AG08396 (cell line): ENCODE measurements around the gene ROBO4.
A peak's percentile ranks its signal among the peaks of the same experiment; 100 is the strongest.

Experiments
- DNase-seq: peaks from one replicate; pipeline ENCODE4 v3.0.0; 2012; ENCODE audit warnings: low spot score, mixed read lengths

Gene ROBO4

DNA sequence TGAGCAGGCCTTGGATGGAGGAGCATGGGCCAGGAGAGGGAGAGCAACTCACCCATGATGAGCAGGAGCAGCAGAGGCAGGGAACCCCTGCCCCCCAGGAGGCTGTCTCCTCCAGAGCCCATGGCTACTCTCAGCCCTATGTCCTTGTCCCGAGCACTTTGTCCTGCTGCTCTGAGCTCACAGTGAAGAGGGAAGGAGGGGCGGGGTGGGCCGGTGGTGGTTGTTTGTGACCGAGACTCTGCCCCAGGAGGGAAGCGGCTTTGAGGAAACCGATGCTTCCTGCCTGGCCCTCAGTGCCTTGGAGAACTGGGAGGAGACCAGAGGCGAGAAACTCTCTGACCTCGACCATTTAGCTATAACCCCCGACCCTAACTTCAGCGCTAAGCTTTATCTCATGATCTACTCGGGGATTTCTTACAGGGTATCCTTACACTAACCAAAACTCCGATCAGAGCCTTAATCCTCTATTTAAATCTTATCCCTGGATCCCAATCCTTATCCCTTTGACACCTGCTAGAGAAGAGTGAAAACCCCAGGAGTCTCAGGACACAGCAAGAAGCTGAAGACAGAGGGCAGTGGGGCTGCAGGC, at the start of gene ROBO4:
ROBO4 (minus strand) TSS at position 192 of the 589 bp plus-strand sequence; CDS start at position 122, 70 bp downstream.
- no peak for DNase-seq

DNA sequence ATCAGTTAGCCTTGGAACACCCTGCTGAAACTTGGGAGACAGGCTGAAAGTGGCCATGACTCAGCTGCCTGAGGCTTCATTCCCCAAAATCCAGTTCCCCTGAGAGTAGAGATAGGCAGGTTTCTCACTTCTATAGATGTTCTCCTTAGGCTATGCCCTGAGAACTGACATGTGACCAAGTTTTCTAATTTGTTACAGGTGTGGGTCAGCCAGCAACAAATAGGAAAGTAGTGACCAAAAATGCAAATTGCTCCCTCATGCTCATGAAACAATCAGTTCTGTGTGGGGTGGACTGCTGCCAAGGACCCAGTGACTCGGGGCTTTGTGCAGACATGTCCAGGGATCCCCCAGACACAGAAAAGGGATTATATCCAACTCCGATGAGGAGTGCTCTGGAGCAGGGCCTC, 49.1 kb upstream of the ROBO4 start:
- no peak for DNase-seq

DNA sequence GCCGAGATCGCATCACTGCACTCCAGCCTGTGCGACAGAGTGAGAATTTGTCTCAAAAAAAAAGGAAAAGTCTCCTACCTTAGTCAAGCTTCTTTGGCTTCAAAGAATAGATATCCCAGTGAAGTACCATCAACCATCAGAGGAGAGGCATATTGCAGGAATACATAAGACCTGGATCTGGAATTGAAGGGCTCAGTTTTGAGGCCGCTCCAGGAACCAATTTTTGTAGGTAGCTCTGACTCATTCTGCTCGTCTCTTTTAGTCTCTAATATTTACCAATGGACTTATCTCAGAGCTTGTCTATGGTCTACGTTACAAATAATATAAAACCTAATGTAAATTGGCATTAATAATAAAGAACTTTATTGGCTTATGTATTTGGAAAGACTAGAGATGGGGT, 48.2 kb upstream of the ROBO4 start:
- DNase-seq = no peak

DNA sequence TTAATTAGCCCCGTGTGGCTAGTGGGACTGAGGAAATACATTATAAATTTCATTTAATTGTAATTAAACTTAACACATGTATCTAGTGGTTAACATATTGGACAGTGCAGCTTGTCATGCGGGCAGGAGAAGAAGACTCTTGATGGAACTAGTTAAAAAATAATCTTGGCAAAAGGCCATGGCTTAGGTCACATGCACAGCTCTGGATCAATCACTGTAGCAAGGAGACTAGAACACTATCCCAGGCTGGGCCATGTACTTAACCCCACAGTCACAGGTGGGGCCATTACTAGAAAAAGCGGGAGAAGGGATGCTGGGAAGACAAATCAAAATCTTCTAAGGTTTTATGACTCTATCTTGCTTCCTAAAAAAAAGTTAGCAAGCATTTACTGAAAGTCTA, 46.9 kb upstream of the ROBO4 start:
- no peak for DNase-seq

DNA sequence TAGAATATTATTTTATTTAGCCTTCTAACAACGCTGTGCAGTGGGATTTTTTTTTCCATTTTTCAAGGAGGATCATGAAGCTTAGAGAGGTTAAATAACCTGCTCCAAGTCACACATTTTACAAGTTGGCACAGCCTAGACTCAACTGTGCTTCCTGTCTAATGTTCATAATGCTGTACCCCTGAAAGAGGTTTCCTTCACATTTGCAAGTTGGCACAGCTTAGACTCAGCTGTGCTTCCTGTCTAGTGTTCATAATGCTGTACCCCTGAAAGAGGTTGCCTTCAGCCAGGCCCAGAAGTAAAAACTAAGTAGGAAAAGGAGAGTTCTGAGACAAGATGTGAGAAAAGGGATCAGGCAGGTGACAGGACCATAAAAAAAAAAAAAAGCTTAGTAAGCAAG, 46.1 kb upstream of the ROBO4 start:
- DNase-seq = no peak

DNA sequence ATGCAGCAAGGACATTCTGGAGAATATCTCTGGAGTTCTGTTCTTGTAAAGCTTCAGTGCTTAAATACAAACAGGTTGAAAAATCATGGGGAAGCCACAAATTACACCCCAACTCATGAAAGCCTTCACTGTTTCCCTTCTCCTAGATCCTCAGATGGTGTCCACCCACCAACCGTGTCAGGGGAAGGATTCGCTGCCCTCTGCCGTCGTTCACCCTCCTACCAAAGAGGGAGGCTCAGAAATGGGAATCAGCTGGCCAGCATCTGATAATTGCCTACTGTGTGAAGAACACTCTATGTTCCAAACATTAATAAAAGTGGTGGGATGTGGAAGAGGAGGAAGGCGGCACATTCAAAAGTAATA, 45.6 kb upstream of the ROBO4 start:
- DNase-seq = no peak

DNA sequence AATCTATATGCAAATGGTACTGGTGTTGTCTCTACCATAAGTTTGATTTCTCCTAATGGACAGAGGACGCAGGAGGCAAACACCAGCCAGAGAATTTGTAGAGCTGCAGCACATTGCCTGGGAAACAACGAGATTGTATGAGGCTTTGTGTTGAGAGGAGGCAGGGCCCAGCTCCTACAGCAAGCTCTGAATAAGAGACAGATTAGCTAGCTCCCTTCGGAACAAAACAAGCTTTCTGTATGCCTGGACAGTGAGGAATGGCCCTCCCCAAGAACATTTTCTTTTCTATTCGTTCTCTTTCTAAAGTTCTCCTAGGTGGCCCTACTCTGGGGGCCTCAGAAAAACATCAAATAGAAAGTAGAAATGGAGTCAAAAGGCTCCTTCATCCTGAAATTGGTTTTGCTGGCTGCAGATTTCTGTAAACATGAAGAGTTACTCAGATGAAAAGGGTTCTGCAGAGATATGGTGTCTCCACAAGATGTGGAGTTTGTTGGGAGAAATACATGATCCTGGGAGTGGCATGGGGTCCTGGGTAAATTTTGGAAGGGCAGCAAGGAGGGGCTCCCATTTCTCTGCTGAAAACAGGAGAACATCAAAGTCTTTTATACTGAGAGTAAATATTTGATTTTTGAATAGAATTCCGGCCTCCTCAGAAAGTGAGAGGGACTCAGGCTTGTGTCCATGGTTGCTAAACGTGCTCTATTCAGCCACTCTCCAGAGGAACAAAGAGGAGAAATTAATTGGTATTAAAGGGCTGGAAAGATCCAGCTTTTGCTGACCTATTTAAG, 45.0 kb upstream of the ROBO4 start:
- DNase-seq = no peak

DNA sequence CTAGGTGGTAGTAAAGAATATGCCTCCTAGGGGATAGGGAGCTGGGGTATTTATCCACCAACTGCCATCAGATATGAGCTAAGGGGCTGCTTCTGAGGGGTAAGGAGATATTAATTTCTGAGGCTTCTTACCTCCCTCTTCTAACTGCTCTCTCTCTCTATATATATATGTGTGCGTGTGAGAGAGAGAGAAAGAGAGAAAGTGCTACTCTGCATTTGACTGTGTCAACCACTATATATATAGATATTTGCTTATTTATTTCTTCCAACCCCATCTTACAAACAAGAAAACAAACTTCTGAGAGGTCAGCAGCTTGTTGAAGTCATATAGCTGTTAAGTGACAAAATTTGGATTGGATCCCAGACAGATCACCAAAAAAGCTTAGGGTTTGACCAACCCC, 44.0 kb upstream of the ROBO4 start:
- no peak for DNase-seq

DNA sequence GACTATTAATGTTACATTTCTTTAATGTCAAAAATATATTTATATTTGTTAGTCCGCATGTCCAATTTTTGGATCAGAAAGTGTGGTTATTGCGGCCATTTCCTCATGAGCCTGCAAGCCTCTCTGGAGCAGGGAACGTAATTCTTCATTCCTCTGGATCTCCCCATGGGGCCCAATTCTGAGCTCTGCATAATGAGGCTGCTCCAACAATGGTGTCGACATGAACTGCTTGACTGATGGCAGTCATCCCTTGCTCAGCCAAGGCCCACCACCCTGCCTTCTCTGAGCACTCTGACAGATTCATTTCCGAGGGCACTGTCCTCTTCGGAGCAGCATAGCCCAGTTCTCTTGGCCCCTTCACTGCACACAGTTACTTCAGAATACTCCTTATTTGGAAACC, 41.3 kb upstream of the ROBO4 start:
- DNase-seq = no peak

DNA sequence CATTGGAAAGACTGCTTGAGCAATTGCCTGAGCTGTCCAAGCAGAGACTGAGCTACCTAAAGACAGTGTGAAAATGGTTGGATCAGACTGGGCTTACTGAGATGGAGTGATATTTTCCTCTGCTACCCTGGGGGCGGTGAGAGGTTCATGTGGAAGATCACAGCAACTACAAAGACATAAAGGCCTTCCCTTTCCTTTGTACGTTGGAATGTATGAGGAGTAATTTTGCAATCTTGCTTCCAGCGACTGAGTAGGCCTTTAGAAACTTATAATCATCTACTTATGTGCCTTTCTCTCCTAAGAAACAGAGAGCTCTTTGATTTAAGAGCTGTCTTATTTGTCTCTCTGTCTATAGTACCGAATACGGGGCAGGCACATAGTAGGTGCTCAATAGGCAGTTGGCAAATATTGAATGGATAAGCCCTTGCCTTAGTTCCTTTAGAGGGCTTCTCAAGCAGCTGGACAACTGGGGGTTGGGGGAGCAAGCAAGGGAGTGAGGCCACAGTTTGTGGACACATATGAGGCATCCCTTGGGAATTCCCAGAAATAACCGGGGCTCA, 40.6 kb upstream of the ROBO4 start:
- DNase-seq = no peak

DNA sequence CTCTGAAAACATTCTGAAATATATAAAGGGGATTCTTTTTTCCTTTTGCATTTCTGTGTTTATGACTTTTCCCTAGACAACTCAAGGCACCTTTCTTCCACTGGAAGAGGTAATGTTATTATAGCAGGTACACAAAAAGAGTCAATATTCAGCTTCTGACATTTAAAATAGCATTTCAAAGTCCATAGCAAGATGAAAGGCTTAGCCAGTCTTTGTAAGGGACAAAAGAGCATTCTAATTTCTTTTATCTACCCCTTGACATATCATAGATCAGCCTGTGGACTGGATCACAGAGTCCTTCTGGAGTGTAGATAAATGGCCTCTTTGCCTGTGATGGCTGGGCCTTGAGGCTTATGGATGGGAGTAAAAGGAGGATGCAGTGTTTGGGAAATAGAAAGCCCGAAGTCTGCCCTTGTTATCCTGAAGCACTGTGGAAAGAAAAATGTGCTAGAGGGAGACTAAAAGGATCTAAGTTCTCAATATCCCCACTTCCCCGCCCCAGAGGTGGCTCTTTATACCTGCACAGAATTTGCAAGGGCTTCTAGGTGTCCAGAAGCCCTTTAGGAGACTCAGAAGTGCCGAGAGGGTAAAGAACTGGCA, 39.8 kb upstream of the ROBO4 start:
- DNase-seq = no peak

DNA sequence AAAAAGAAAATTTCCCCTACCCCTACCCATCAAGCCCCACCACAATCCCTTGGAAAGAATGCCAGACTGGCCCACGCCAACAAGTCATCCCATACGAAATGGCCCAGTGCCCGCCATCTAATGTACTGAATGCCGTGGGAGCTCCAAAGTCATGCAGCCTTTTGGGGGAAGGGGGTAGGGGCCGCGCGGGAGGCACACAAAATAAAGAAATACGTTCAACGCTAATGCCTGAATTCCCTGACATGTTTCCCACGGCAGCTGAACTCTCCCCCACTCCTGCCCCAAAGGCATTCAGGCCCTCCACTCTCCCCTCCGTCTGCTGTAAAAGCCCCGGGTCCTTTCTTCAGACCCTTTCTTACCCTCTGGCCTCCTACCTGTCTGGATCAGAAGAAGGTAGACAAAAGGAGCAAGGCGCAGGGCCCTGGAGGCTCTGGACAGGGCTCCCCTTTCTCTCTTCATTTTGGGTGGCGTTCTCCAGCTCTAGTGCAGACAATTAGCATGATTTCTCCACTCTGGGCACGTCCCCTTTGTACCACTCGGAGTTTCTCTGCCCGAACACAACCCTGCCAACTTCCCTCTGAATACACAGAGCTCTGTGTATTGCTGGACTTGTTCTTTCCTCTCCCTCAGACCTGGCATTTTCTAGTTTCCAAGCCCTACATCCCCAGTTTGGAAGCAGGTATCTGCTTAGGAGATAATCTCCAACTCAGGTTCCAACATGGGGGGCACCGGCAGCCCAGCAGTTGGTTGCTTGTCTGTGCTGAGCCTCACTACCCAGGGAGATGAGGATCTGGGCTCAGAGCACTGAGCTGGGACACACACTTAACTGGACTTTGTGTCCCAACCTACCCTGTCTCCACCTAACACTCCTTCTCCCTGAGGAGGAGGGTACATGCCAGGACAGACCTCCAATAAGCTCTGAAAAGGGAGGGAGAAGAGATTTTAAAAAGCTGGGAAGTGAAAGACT, 38.2 kb upstream of the ROBO4 start, which contains the start of gene HEPACAM:
HEPACAM (minus strand) TSS at position 500 of the 967 bp plus-strand sequence; CDS start at position 459, 41 bp downstream.
- no peak for DNase-seq

DNA sequence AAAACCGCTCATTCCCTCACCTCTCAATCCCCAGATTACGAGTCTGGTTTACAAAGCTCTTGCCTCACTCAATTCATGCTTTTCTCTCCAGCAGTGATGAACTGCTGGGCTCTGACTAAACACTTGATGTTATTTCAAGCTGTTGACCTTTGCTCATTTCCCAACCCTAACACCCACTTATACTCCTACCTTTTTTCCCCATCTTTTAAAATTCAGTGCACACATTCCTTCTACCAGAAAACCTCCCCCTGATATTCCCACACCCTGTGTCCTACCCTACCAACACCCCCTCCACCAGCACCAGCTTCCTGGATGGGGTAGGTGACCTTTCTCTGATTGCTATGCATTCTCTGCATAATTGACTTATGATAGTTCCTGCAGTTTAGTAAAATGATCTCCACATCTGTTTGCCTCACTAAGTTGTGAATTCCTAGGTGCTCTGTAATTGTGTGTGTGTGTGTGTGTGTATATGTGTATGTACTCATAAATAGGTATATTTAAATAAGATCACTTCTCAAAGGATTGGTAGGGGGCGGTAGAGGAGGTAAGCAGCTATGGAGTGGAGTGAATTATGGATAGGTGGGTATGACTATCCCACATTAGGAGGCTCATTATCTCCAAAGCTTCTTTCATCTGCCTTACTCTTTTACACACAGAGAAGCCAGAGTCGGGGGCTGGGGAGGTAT, 37.3 kb upstream of the ROBO4 start:
- DNase-seq = peak; percentile 75

DNA sequence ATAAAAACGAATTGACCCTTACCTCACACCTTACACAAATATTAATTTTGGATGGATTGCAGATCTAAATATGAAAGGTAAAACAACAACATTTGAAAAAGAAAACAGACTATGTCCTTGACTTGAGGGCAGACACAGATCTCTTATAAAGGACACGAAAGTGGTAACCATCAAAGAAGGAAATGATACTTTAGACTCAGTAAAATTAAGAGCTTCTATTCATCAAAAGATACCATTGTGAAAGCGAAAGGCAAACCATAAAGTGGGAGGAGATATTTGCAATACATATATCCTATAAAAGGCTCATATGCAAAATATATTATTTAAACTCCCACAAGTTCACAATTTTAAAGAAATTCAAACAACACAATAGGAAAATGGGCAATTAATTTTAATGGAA, 33.1 kb upstream of the ROBO4 start:
- DNase-seq = no peak

DNA sequence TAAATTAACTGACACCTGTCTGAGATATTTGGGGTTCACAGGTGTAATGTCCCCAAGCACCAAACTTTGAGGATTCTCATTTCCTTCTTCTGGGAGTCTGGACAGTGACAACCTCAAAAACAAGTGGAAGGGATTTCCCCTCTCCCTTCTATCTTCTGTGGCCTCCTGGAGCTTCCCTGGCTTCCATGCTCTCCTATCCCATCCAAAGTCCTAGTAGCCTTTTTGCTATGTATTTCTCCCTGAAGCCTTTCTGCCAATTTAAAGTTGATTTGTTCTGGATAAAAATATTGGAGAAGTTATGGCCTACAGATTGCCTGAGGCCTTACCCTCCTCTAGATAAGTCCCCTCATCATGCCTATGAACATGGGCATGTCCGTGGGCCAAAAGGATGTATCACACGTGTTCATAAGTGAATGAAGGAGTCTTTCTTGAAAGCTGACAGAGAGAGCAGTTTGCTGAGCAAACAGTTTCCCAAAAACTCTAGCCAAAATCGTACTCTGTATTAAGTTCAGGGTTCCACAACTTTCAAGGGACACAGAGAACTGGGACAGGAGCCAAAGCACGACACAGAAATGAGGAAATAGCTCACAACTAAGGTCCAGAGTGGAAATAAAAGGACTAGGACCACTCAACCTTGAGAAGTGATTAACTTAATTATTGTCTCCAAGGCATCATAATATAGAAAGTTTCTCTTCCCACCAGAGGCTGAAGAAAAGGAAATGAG, 31.4 kb upstream of the ROBO4 start:
- DNase-seq = no peak

DNA sequence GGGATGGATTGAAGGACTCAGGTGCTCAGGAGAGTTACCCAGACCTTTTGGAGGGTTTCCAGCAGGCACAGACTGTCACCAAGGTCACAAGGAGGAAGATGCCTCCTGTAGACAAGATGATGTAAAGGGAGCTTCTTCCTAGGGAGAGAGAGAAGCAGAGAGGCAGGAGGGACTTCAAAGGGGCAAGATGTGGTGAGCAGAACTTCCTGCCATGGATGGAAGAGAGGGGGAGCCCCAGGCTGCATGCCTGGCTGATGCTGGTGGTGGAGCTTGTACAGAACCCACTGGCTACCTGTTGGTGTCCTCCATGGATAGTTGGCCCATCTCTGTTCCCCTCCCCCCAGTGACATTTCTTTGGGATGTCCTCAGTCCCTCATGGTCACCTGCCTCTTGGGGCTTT, 25.6 kb upstream of the ROBO4 start:
- DNase-seq = no peak

DNA sequence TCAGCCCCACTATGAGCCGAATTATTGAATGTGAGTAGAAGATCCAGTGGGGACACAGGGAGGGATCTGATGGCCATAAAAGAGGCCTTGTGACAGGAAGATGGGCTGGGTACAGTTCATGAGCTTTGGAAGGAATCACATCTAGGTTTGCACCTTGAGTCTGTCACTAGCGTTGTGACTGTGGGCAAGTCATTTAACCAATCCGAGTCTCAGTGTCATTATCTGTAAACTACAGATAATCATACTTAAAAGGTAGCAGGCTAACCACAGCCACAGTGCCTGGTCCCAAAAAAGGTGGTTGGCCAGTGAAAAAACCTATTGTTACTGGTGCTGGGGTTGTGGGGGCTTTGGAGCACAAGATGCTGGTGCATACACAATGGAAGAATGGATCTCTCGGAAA, 25.2 kb upstream of the ROBO4 start:
- DNase-seq = no peak

DNA sequence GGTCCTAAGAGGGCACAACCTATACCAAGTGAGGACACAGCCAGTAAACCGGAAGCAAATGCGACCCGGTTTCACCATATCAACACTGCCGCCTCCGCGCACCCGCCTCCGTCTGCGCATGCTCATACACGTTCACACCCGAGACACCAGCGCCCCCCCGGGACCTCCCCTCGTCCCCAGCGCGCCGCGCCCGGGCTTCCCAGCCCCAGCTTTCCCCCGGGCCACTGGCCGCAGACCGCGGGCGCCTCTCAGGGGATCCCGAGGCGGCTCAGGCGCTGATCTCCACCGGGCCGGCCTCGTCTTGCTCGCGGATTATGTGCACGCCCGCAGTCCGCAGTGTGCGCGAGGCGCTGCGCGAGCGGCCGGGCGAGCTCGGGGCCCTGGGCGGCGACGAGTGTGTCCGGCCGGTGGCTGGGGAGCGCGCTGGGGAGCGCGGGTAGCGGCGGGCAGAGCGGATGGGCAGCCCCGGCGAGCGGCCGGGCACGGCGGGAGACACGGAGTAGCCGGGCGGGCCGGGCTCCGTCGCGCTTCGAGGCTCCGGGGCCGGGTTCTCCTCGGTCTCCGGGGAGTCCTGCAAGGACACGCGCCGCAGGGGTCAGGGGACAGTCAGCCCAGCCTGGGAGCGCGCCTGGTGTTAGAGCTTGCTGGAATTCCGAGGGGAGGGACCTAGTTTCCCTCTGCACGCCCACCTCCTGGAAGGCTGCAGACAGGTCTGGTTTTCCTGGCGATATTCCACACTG, 23.4 kb upstream of the ROBO4 start:
- no peak for DNase-seq

DNA sequence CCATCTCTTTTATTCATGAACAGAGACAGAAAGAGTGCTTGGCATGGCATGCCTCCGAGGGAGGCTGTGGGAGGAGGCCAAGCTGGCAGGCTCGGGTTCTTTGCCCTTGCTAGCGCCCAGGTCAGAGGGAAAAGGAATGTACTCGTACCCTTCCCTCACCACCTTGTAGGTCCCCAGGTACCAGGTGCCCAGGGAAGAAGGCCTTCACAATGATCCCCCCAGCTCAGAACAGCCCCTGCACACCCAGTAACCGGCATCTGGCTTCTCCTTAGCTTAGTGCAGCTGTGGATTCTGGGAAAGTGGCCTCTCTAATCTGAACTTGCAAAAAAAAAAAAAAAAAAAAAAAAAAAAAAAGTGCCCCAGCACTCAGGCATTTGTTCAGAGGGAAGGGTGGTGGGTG, 22.7 kb upstream of the ROBO4 start:
- DNase-seq = no peak

DNA sequence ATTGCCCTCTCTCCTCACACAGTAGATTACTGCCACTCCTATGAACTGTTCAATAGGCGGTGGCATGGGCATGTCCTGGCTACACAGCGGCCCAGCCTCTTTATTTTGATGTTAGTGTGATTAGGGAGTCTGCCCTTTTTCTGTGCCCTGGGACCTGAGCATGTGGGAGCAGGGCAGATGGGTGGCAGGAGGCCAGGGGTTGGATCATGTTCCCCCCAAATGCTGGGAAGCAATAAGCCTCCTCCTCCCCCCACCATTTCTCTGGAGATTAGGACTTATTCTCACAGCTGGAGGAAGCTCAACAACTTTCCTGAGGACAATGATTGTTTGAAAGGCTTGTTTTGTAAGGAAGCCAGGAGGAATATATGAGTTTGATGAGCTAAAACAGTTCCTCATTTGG, 22.2 kb upstream of the ROBO4 start:
- no peak for DNase-seq
